ENCODE data around the gene RBBP8NL. TPM values are rescaled to one million over a fixed set of nuclear protein-coding genes. Genes with fewer than 3 reads are reported as not detected.

The RBBP8NL gene
- total RNA-seq, 1 experiment from 2014 or later = 0.28 TPM

GRCh38 chr20:62393830-62394229 lies 33.5 kb downstream of the RBBP8NL start:
- H3K23ac ChIP-seq (ENCODE audit: insufficient read length, low read depth, low read length) = no peak overlapping the region
- H3K4me3 Mint-ChIP-seq = no peak overlapping the region
- no peak overlapping the region for H2BK5ac ChIP-seq (ENCODE audit: insufficient read length, low read length)
- H3K23me2 ChIP-seq (ENCODE audit: insufficient read length, low read depth, low read length, poor library complexity, severe bottlenecking) = peaks cover 2% of the 10 kb centered on the region
- peaks cover 2% of the 10 kb centered on the region; the same call in 1 of the 2 replicates for H3K27me3 Mint-ChIP-seq (ENCODE audit: low read depth)
- H3K27me3 ChIP-seq (ENCODE audit: insufficient read depth, low read length) = no peaks in the 10 kb centered on the region
- no peak overlapping the region for H2BK12ac ChIP-seq (ENCODE audit: insufficient read length, low read depth, low read length)
- H3K4me1 Mint-ChIP-seq = peaks cover 0 to 3% of the 10 kb centered on the region in 2 experiments; a peak in 1 of 4 replicates
- no peak overlapping the region for H2AK5ac ChIP-seq (ENCODE audit: insufficient read length, low read length)
- WGBS (ENCODE audit: extremely low coverage, insufficient read length, low lambda C conversion rate) = no CpG with 5 or more reads among the region's 24 CpGs
- peaks cover 17 to 31% (median 19%) of the 10 kb centered on the region in 3 experiments; a peak in 6 of 7 replicates for H3K36me3 Mint-ChIP-seq (ENCODE audit: insufficient read depth in 1 of 3, low read depth in 3 of 3)
- no peak overlapping the region for H2BK120ac ChIP-seq (ENCODE audit: low read depth, low read length, poor library complexity, severe bottlenecking)
- no peak overlapping the region for H4K5ac ChIP-seq (ENCODE audit: insufficient read length, low read depth, low read length)
- H3T11ph ChIP-seq (ENCODE audit: low read length) = no peak overlapping the region
- H3K9me3 ChIP-seq (ENCODE audit: control insufficient read depth, low read depth, low read length) = no peaks in the 10 kb centered on the region
- no peak overlapping the region for H3K4me2 ChIP-seq (ENCODE audit: insufficient read depth, insufficient read length, low read length)
- no peak overlapping the region for H3K27ac ChIP-seq (ENCODE audit: insufficient read length, low read depth, low read length)
- no peaks in the 10 kb centered on the region for H3K79me1 ChIP-seq (ENCODE audit: insufficient read depth, low read depth, low read length, poor library complexity, severe bottlenecking)
- no peak overlapping the region for H3K14ac ChIP-seq (ENCODE audit: insufficient read depth, low read length)
- no peak overlapping the region for H4K8ac ChIP-seq (replicated peaks; ENCODE audit: insufficient read length, low read depth, low read length)
- no peak overlapping the region for H2BK15ac ChIP-seq (ENCODE audit: low read depth, low read length)
- H3K79me2 ChIP-seq (ENCODE audit: insufficient read depth, low read length) = no peaks in the 10 kb centered on the region
- H3K27ac Mint-ChIP-seq = peak overlapping the region in 1 of 3 experiments; percentile 44; a peak in 1 of 7 replicates
- no peak for DNase-seq
- H3K4ac ChIP-seq (ENCODE audit: low read depth, low read length) = no peak overlapping the region
- no peak overlapping the region for H3K9ac ChIP-seq (ENCODE audit: extremely low read depth, insufficient read length, low read length)
- peaks cover 3 to 6% of the 10 kb centered on the region in 2 experiments; a peak in 3 of 5 replicates for H3K9me3 Mint-ChIP-seq
- peaks cover 8% of the 10 kb centered on the region for H4K20me1 ChIP-seq (ENCODE audit: control insufficient read depth, insufficient read depth, insufficient read length)
- H3K56ac ChIP-seq (ENCODE audit: insufficient read length, low read depth, low read length) = no peak overlapping the region
- H4K91ac ChIP-seq (ENCODE audit: insufficient read length, low read depth, low read length) = no peak overlapping the region
- H3K18ac ChIP-seq (ENCODE audit: insufficient read length, low read depth, low read length) = no peak overlapping the region
- TF ChIP-seq, protein P1, sequence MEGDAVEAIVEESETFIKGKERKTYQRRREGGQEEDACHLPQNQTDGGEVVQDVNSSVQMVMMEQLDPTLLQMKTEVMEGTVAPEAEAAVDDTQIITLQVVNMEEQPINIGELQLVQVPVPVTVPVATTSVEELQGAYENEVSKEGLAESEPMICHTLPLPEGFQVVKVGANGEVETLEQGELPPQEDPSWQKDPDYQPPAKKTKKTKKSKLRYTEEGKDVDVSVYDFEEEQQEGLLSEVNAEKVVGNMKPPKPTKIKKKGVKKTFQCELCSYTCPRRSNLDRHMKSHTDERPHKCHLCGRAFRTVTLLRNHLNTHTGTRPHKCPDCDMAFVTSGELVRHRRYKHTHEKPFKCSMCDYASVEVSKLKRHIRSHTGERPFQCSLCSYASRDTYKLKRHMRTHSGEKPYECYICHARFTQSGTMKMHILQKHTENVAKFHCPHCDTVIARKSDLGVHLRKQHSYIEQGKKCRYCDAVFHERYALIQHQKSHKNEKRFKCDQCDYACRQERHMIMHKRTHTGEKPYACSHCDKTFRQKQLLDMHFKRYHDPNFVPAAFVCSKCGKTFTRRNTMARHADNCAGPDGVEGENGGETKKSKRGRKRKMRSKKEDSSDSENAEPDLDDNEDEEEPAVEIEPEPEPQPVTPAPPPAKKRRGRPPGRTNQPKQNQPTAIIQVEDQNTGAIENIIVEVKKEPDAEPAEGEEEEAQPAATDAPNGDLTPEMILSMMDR (conservative IDR thresholded peaks at IDR 0.05) = no peak
- no peak overlapping the region for H2BK20ac ChIP-seq (ENCODE audit: low read depth, low read length, poor library complexity, severe bottlenecking)
- no peaks in the 10 kb centered on the region for H3K4me1 ChIP-seq (ENCODE audit: insufficient read depth, low read length)
- no peak overlapping the region for H2AFZ ChIP-seq (ENCODE audit: low read length)

Measured in H9 (cell line).